HL-60/S4 treated with phorbol 12-myristate 13-acetate at 8.2 ng/mL for 4 days and 3 days (cell line): Measurements from ENCODE around the gene PRIM1.

Experiments
- in situ Hi-C: fragments of 300-500 bp; cut with MboI; formaldehyde crosslinking; loops from 2 replicates; pipeline ENCODE4 v1.15.0; 2022; ENCODE audit warnings: low sequenced_read_pairs

Gene PRIM1

GRCh38 chr12:56682323-56682722 lies 69.8 kb downstream of the PRIM1 start:
- in situ Hi-C loops = no loop called here
